ENCODE measurements around the gene UBE2M. TPM values are rescaled to one million over a fixed set of nuclear protein-coding genes. Genes with fewer than 3 reads are reported as not detected.

UBE2M gene
- total RNA-seq, 4 donors from 2014 or later, result 19.4 to 26.2 (median 23.3) TPM

GRCh38 chr19:58569191-58569942 lies 11.0 kb upstream of the UBE2M start:
- DNase-seq (ENCODE audit: low spot score), result no peak
- TF ChIP-seq CTCF (IDR thresholded peaks at IDR 0.05), result no peak
- ATAC-seq (ENCODE audit: low FRiP score), result no peak

GRCh38 chr19:58568453-58569130 lies 10.2 kb upstream of the UBE2M start:
- no peak for ATAC-seq (ENCODE audit: low FRiP score)
- no peak for TF ChIP-seq CTCF (IDR thresholded peaks at IDR 0.05)
- DNase-seq (ENCODE audit: low spot score), result no peak

GRCh38 chr19:58566989-58567388 lies 8.6 kb upstream of the UBE2M start:
- ATAC-seq (ENCODE audit: low FRiP score) (no peak), DNase-seq (ENCODE audit: low spot score) (no peak)
- no peak for TF ChIP-seq CTCF (IDR thresholded peaks at IDR 0.05)

- no peak for DNase-seq (ENCODE audit: low spot score)
- no peak for TF ChIP-seq CTCF (IDR thresholded peaks at IDR 0.05)
- no peak for ATAC-seq (ENCODE audit: low FRiP score)
Observed at GRCh38 chr19:58563823-58564222, 5.4 kb upstream of the UBE2M start.

GRCh38 chr19:58563034-58563573 lies 4.7 kb upstream of the UBE2M start:
- ATAC-seq (ENCODE audit: low FRiP score) (no peak), DNase-seq (ENCODE audit: low spot score) (no peak)
- TF ChIP-seq CTCF (IDR thresholded peaks at IDR 0.05), result no peak

- DNase-seq (ENCODE audit: low spot score) (no peak), ATAC-seq (ENCODE audit: low FRiP score) (no peak)
- no peak for TF ChIP-seq CTCF (IDR thresholded peaks at IDR 0.05)
Observed at GRCh38 chr19:58562122-58563033, 4.0 kb upstream of the UBE2M start.
